ENCODE results near the gene PRKG2. TPM values are rescaled to one million over a fixed set of nuclear protein-coding genes. Genes with fewer than 3 reads are reported as not detected.

Gene PRKG2
- total RNA-seq, 1 donor from 2014 or later, result not detected

GRCh38 chr4:81106150-81106549 lies 108.9 kb downstream of the PRKG2 start:
- no peaks in the 10 kb centered on the region for H3K27me3 Mint-ChIP-seq (ENCODE audit: unreplicated experiment)
- TF ChIP-seq CTCF (IDR thresholded peaks at IDR 0.05), result no peak
- H3K4me3 Mint-ChIP-seq (ENCODE audit: unreplicated experiment), result no peak overlapping the region
- DNase-seq (ENCODE audit: extremely low spot score, unreplicated experiment), result no peak
- no peak overlapping the region for H3K27ac Mint-ChIP-seq (ENCODE audit: unreplicated experiment)
- no peaks in the 10 kb centered on the region for H3K9me3 Mint-ChIP-seq (ENCODE audit: unreplicated experiment)
- H3K4me1 Mint-ChIP-seq (ENCODE audit: unreplicated experiment), result no peaks in the 10 kb centered on the region
- no peaks in the 10 kb centered on the region for H3K36me3 Mint-ChIP-seq (ENCODE audit: unreplicated experiment)

DNA sequence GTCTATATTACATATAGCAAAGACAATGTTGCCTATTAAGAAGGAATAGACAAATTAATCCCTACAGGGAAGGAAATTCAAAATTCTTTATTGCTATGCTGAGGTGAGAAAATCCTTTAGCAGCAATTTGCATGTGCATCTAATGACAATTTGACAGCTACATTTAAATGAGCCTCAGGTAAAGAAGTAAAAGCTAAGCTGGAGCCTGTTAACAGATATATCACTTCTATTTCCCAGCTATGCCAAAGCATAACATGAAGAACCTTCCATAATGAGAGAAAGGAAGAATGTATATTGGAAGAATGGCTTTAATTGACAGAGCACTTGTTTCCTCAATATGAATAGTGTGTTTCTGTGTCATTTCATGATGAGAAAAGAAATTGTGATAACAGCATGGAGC lies 112.9 kb downstream of the PRKG2 start:
- H3K36me3 Mint-ChIP-seq (ENCODE audit: unreplicated experiment), result no peaks in the 10 kb centered on the region
- H3K27ac Mint-ChIP-seq (ENCODE audit: unreplicated experiment), result no peak overlapping the region
- no peaks in the 10 kb centered on the region for H3K4me1 Mint-ChIP-seq (ENCODE audit: unreplicated experiment)
- no peak overlapping the region for H3K4me3 Mint-ChIP-seq (ENCODE audit: unreplicated experiment)
- H3K9me3 Mint-ChIP-seq (ENCODE audit: unreplicated experiment), result no peaks in the 10 kb centered on the region
- DNase-seq (ENCODE audit: extremely low spot score, unreplicated experiment), result no peak
- no peak for TF ChIP-seq CTCF (IDR thresholded peaks at IDR 0.05)
- no peaks in the 10 kb centered on the region for H3K27me3 Mint-ChIP-seq (ENCODE audit: unreplicated experiment)

DNA sequence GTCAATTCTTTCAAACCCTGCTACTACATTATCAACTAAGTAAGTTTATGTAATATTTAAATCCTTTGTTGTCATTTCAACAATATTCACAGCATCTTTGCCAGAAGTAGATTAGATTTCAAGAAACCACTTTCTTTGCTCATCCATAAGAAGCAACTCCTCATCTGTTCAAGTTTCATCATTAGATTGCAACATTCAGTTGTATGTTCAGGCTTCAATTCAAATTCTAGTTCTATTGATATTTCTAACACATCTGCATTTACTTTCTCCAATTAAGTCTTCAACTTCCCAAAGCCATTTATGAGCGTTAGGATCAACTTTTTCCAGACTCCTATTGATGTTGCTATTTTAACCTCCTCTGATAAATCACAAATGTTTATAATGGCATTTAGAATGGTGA lies 118.5 kb downstream of the PRKG2 start:
- H3K4me1 Mint-ChIP-seq (ENCODE audit: unreplicated experiment), result no peaks in the 10 kb centered on the region
- no peak overlapping the region for H3K27ac Mint-ChIP-seq (ENCODE audit: unreplicated experiment)
- no peaks in the 10 kb centered on the region for H3K27me3 Mint-ChIP-seq (ENCODE audit: unreplicated experiment)
- no peaks in the 10 kb centered on the region for H3K9me3 Mint-ChIP-seq (ENCODE audit: unreplicated experiment)
- H3K4me3 Mint-ChIP-seq (ENCODE audit: unreplicated experiment), result no peak overlapping the region
- no peaks in the 10 kb centered on the region for H3K36me3 Mint-ChIP-seq (ENCODE audit: unreplicated experiment)
- no peak for TF ChIP-seq CTCF (IDR thresholded peaks at IDR 0.05)
- DNase-seq (ENCODE audit: extremely low spot score, unreplicated experiment), result no peak

DNA sequence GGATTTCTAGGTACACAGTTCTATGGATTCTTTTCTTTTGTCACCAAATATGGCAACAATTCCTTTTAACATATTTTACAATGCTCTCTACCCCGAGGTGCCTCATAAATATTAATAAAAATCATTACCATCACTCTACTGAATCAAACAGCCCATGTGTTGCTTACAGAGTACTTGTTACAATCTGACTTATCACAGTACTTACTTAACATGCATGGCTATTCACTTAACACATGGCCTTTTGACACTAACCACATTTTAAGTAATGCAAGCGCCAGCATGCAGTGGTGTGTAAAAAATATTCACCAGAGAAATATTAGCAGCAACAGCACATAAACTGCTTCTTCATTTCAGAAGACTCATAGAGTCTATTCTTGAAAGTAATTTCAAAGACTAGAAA lies 119.6 kb downstream of the PRKG2 start:
- no peak overlapping the region for H3K27ac Mint-ChIP-seq (ENCODE audit: unreplicated experiment)
- no peak for TF ChIP-seq CTCF (IDR thresholded peaks at IDR 0.05)
- DNase-seq (ENCODE audit: extremely low spot score, unreplicated experiment), result no peak

GRCh38 chr4:81093720-81094401 lies 121.2 kb downstream of the PRKG2 start:
- no peak overlapping the region for H3K4me3 Mint-ChIP-seq (ENCODE audit: unreplicated experiment)
- TF ChIP-seq CTCF (IDR thresholded peaks at IDR 0.05), result no peak

More for the DNA sequence above, 119.6 kb downstream of the PRKG2 start:
- no peaks in the 10 kb centered on the region for H3K9me3 Mint-ChIP-seq (ENCODE audit: unreplicated experiment)
- no peaks in the 10 kb centered on the region for H3K27me3 Mint-ChIP-seq (ENCODE audit: unreplicated experiment)
- no peaks in the 10 kb centered on the region for H3K36me3 Mint-ChIP-seq (ENCODE audit: unreplicated experiment)
- H3K4me1 Mint-ChIP-seq (ENCODE audit: unreplicated experiment), result no peaks in the 10 kb centered on the region
- no peak overlapping the region for H3K4me3 Mint-ChIP-seq (ENCODE audit: unreplicated experiment)

More at GRCh38 chr4:81093720-81094401, 121.2 kb downstream of the PRKG2 start:
- no peak overlapping the region for H3K27ac Mint-ChIP-seq (ENCODE audit: unreplicated experiment)
- DNase-seq (ENCODE audit: extremely low spot score, unreplicated experiment), result no peak
- H3K4me1 Mint-ChIP-seq (ENCODE audit: unreplicated experiment), result no peaks in the 10 kb centered on the region
- no peaks in the 10 kb centered on the region for H3K9me3 Mint-ChIP-seq (ENCODE audit: unreplicated experiment)
- H3K36me3 Mint-ChIP-seq (ENCODE audit: unreplicated experiment), result no peaks in the 10 kb centered on the region
- no peaks in the 10 kb centered on the region for H3K27me3 Mint-ChIP-seq (ENCODE audit: unreplicated experiment)
